ENCODE data around the gene CSMD2.

CSMD2 gene

DNA sequence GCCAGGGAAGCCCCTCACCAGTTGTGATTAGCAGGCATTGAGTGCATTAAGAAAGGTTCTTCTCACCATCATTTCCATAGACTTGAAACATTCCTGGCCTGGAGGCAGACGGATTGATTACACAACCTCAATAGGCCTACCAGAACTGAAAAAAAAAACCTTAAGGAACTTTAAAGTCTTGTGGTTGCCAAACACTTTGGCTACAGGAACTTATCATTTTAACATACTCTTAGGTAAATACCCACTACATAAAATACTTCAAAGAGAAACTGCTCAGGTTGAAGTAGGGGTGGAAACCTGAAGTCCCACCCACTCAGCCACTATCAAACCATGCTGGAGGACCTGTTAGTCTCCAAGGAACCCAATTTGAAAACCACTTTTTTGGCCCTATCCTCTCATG lies 323.5 kb downstream of the CSMD2 start:
- no peak for DNase-seq

- DNase-seq, result no peak
Measured at GRCh38 chr1:33837635-33838034, 327.4 kb downstream of the CSMD2 start.

DNA sequence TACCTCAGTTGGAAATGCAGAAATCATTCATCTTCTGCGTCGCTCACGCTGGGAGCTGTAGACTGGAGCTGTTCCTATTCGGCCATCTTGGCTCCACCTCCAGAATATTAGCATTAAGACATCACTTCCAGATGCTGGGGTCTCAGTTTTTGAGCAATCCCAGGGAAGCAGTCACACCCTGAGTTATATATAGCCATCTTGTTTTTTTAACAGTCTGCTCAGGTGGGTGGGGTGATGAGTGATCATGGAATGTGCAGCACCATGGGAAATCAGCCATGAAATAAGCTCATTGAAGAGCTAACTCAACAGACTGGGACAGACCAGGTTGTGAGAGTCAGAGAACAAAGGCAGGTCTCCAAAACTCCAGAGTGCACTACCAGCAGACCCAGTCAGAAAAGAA lies 328.1 kb downstream of the CSMD2 start:
- DNase-seq, result no peak

- no peak for DNase-seq
Measured at GRCh38 chr1:33828654-33829053, 336.4 kb downstream of the CSMD2 start.

DNA sequence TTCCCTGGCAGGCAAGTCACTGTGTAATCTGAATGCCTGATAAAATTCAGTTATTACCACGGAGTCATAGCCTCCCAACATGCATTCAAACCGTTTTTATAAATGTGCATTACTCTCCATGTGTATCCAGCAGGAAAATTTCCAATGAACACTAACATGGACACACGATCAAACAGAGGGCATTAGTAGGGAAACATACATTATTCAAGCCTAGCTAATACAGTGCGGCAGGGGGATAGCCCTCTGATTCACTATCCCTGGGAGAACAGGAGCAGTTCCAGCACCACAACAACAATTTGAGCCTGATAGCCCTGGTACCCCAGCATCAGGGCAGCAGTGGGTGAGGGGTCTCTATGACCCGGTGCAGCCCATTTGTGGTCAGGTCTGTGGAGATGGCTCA lies 337.0 kb downstream of the CSMD2 start:
- DNase-seq, result no peak

GRCh38 chr1:33826711-33827110 lies 338.3 kb downstream of the CSMD2 start:
- no peak for DNase-seq

GRCh38 chr1:33826311-33826710 lies 338.7 kb downstream of the CSMD2 start:
- no peak for DNase-seq

DNA sequence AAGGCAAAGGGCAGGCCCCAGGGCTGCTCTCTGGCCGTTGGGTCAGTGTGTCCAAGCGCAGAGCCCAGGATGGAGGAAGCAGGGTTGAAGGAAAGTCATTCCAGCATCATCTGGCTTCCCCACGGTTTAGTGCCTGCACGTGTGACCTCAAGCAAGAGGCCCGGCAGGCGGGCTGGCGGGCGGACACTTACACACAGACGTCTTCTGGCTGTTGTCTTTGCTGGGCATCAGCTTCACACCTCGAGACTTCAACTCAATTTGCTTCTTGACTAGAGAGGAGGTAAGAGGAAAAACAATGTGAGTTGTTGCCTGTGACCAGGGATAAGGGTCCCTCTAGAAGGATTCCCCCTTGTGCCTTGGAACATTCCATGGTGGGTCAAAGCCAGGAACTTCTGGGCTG lies 339.5 kb downstream of the CSMD2 start:
- no peak for DNase-seq

DNA sequence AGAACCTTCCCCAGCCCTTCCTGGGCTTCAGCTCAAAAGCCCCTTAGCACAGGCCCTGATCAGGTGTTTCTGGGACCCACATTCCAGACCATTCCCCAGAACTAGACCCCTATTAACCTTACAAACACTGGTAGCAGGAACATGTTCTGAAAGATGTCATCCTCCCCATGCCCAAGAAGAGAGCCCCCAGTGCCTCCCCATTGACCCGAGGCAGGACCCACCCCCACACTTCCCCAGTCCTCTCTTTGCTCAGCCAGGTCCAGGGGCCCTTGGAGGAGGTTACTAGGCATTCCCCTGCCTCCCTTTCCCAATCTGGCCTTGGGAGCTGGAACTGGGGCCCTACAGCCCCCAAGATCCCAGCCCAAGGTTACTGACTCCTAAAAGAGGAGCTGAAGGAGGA lies 340.1 kb downstream of the CSMD2 start:
- no peak for DNase-seq

DNA sequence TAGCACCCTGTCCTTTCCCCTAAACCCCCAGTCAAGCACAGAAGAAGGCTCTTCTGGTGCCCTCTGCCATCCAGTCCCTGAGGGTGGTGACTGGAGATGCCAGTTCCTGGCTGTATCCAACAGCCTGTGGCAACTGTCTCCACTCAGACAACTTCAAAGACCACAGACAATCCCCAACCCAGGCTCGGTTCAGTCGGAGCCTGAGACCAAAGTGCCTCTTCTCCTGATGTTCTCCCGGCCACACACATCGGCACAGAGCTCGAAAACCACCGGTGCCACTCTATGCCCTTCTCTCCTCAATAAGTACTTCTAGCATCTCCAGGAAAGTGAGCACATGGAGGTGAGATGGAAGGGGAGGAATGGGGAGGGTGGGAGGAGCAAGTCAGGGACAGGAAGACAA lies 340.7 kb downstream of the CSMD2 start:
- no peak for DNase-seq

GRCh38 chr1:33823830-33824229 lies 341.2 kb downstream of the CSMD2 start:
- no peak for DNase-seq

DNA sequence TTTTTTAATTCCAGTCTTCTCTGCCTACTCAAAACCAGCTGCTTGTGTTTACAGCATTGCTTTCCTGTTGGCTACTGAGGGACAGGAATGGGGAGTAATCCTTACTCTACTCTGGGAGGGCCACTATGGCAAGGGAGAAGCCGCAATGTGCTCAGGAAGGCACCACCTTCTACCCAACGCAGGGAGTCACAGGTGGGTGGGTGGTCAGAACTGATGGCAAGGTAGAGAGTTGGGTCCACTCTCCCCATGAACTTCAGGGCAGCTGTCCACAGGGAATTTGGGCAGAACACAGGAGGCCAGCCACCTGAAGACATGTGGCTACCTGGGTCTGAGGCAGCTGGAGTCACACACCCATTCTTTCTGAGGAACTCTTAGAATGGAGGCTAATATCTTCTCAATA lies 341.6 kb downstream of the CSMD2 start:
- no peak for DNase-seq

GRCh38 chr1:33822396-33822795 lies 342.6 kb downstream of the CSMD2 start:
- no peak for DNase-seq

DNA sequence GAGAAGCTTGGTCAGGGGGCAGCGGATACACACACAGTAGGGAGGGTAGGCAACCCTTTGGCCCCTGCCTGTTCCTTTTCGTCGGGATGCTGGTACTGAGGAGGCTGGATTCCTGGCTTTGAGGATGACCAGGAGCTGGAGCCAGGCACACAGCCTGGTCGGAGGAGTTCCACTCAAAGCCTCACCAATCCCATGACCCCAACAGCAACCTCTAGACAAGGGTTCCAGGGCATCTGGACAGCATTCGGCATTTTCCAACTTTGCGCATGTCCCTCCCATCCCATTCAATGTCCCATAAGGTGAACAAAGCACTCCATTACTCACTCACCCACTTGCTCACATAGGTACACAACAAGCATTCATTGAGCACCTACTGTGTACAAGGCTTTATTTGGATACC lies 343.7 kb downstream of the CSMD2 start:
- DNase-seq, result no peak

GRCh38 chr1:33820804-33821203 lies 344.2 kb downstream of the CSMD2 start:
- no peak for DNase-seq

GRCh38 chr1:33819913-33820311 lies 345.1 kb downstream of the CSMD2 start:
- no peak for DNase-seq

DNA sequence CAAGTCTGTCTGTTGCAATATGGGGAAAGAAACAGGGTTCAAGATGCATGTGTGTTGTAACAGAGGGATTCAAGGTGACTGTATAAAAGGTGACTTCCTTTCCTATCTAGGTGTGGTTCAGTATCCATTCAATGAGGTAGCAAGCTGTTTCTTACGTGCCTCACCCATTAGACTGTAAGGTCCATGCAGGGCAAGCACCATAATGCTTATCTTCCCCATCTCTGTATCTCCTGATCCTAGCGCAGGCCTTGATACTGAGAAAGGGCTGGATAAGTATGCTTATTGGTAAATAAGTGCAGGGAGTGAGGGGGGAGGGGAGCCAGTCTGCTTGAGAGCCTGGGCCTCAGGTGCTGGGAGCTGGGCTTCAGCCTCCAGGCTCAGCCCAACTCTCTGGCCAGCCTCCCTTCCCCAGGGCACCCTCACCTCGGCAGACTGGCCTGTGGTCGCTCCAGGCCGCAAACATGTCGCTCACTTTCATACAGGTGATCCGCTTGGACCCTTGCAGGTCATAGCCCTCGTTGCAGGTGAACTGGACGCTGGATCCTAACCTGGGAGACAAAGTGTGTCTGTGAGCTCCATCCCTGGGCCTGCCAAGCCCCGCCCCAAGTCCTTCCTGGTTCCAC lies 345.6 kb downstream of the CSMD2 start:
- no peak for DNase-seq

- no peak for DNase-seq
Measured at GRCh38 chr1:33818071-33818470, 347.0 kb downstream of the CSMD2 start.

GRCh38 chr1:33815061-33815460 lies 350.0 kb downstream of the CSMD2 start:
- DNase-seq, result no peak

DNA sequence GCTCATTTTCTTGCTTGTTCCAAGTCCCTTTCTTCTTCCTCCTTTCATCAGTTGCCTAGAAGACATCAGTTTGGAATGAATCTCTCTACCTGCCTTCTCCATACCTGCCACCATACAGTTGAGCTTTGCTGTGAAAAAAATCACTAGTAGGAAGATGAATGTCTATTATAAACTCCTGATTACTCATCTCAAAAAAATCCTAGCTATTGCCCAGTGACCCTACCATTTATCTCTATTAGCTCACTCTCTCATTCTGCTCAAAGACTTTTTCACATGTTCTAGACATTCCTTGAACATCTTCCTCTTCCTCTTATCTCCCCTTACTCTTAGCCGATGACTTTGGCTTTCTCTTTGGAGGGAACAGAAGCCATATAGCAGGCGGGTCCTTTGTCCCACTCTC lies 350.9 kb downstream of the CSMD2 start:
- no peak for DNase-seq

DNA sequence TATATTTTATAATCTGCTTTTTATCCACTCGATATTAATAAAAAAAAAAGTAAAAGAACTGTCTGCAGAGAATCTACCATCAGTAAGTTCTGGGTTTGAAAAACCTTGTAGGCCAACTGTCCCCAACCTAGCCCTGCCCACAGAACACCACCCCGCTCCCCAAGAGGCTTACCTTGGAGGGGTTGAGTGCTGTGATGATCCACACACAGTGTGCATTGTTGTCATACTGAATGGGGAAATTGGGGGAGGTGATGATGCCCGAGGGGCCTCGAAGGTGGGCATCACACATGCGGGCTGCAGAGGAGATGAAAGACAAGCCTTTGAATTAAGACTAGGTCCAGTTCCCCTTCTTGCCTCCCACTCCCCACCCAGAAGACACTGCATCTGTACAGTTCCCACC lies 354.5 kb downstream of the CSMD2 start:
- no peak for DNase-seq

GRCh38 chr1:33805988-33806387 lies 359.0 kb downstream of the CSMD2 start:
- no peak for DNase-seq

DNA sequence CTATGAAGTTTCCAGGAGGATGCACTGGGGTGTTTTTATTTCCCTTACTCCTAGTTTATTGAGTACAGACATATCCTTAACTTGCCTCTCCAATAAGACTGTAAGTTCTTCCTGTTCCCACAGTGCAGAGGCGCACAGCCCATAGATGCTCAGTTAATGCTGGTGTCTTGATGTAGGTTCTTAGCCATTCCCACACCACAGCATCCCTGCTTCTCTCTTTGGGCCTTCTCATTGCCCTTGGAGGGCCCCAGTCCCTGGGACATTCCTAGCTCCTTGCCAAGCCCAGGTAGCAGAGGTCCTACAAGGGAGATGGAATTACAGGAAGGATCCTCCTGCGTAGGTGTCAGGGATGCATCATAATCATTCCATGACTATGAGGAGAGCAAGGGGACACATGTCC lies 362.8 kb downstream of the CSMD2 start:
- no peak for DNase-seq

- DNase-seq, result no peak
Measured at GRCh38 chr1:33797849-33798248, 367.2 kb downstream of the CSMD2 start.

DNA sequence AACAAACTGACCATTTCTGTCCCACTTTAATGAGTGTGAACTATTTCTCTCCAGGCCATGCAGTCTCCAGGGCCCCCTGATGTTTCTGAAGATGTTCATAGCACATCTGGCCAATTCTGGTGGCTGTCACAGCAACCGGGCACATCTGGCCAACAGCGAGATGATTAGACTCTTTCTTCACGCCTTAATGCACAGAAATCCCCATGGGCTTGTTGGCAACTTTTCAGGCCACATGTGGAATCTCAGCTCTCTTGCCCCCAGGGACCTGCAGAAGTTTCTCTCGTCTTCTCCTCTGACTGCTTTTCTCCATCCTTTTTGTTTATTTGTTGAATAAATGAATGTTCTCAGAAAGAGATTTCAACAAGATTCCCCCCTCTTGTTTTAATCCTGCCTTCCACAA lies 372.4 kb downstream of the CSMD2 start:
- DNase-seq, result no peak

DNA sequence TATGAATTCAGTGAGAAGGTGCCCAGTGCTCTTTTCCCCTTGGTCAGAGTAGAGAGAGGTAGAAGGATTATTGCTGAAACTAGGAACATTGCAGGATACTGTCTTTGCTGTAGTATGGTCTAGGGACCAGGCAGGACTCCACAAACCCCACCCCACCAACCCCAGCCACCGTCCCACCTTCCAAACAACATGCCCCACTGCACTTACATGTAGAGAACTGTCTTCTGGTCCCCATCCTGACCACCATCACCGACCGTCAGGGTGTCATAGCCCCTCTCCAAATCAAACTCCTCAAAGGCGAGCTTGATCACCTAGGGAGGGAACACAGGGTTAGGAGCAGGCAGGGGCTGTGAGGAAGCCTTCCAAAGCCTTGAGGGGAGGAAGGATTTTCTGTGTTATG lies 372.8 kb downstream of the CSMD2 start:
- no peak for DNase-seq
